ENCODE data around the gene RIPPLY1.

- TF ChIP-seq CTCF (IDR thresholded peaks at IDR 0.05; ENCODE audit: poor library complexity), result no peak
- no peak for TF ChIP-seq EZH2 (IDR thresholded peaks at IDR 0.05; ENCODE audit: borderline replicate concordance)
Measured at GRCh38 chrX:106940068-106940467, 36.9 kb upstream of the RIPPLY1 start.

All from hepatocyte (in vitro differentiated cells).